ENCODE measurements around the gene DNAJC15.

GRCh38 chr13:43061496-43062280 is 38.3 kb downstream of the DNAJC15 start:
- TF ChIP-seq CTCF (IDR thresholded peaks at IDR 0.05), result no peak
- TF ChIP-seq POLR2A (IDR thresholded peaks at IDR 0.05), result no peak
